ENCODE results near the gene SEMA3B. TPM values are rescaled to one million over a fixed set of nuclear protein-coding genes. Genes with fewer than 3 reads are reported as not detected.
"Not testable (repeated sequence)": the region's sequence is repeated elsewhere in the genome, so short reads cannot be mapped to it uniquely, and the experiment has no call there.

Gene SEMA3B
- total RNA-seq, 4 donors from 2014 or later = 59.5 to 423 (median 122) TPM

GRCh38 chr3:50227390-50228183 is 41.4 kb upstream of the SEMA3B start:
- H3K27me3 ChIP-seq = peaks cover 7% of the 10 kb centered on the region
- 2 to 4% methylated on average over 15 to 39 of the region's 51 CpGs for WGBS, 2 donors (ENCODE audit: low coverage in 1 of 2)
- peaks cover 4 to 23% (median 16%) of the 10 kb centered on the region in 4 donors for H3K4me1 ChIP-seq
- H3K4me3 ChIP-seq = peak overlapping the region; percentile 49 to 80 (median 56)
- H3K36me3 ChIP-seq = no peaks in the 10 kb centered on the region
- H3K27ac ChIP-seq = peak overlapping the region; percentile 80 to 88 (median 85)
- peak; percentile 94 for DNase-seq
- intact Hi-C loops (cut with DNase I; ENCODE audit: low total_unique reads) = loop anchor here (2.0 to 5.0 kb wide), 3 partner anchors 19 to 45 kb away; no protein-coding TSS in a partner anchor
- H3K9me3 ChIP-seq = no peaks in the 10 kb centered on the region
- in situ Hi-C loops (cut with MboI; ENCODE audit: low pct_ligation_motif_present in 1 of 4, low pct_unique_long_range_greater_than_20kb in 1 of 4, low sequenced_read_pairs in 3 of 4) = loop anchor here in 1 of 4 donors (5.0 kb wide), 1 partner anchor 35 kb away; the partner anchor contains the start of gene GNAT1
- TF ChIP-seq EP300 (IDR thresholded peaks at IDR 0.05; ENCODE audit: low read depth) = no peak
- peak; percentile 58 to 73 (median 58) for TF ChIP-seq POLR2AphosphoS5 (IDR thresholded peaks at IDR 0.05)
- TF ChIP-seq POLR2A (IDR thresholded peaks at IDR 0.05) = peak; percentile 57
- TF ChIP-seq CTCF (IDR thresholded peaks at IDR 0.05) = peak; percentile 57 to 96 (median 86)

- in situ Hi-C loops (cut with MboI; ENCODE audit: low pct_ligation_motif_present in 1 of 4, low pct_unique_long_range_greater_than_20kb in 1 of 4, low sequenced_read_pairs in 3 of 4) = loop anchor here in 1 of 4 donors (5.0 kb wide), 1 partner anchor 36 kb away; the partner anchor contains the start of gene GNAT1
Measured at GRCh38 chr3:50228184-50228763, 40.7 kb upstream of the SEMA3B start.

GRCh38 chr3:50229490-50229889 is 39.5 kb upstream of the SEMA3B start:
- Histone ChIP-seq H3K27me3 (peaks cover 7% of the 10 kb centered on the region), H3K9me3 (no peaks in the 10 kb centered on the region), H3K4me3 (no peak overlapping the region), H3K27ac (peak overlapping the region in 1 of 4 donors; percentile 5), H3K36me3 (no peaks in the 10 kb centered on the region), H3K4me1 (peaks cover 4 to 23% (median 16%) of the 10 kb centered on the region in 4 donors)
- intact Hi-C loops (cut with DNase I; ENCODE audit: low total_unique reads) = loop anchor here (5.0 kb wide), 1 partner anchor 33 kb away; no protein-coding TSS in a partner anchor
- 96% methylated on average over 3 of the region's 3 CpGs; no CpG with 5 or more reads in 1 of the 2 donors for WGBS, 2 donors (ENCODE audit: low coverage in 1 of 2)
- TF ChIP-seq POLR2AphosphoS5 (IDR thresholded peaks at IDR 0.05) = no peak
- TF ChIP-seq EP300 (IDR thresholded peaks at IDR 0.05; ENCODE audit: low read depth) = no peak
- TF ChIP-seq POLR2A (IDR thresholded peaks at IDR 0.05) = no peak
- no peak for TF ChIP-seq CTCF (IDR thresholded peaks at IDR 0.05)
- in situ Hi-C loops (cut with MboI; ENCODE audit: low pct_ligation_motif_present in 1 of 4, low pct_unique_long_range_greater_than_20kb in 1 of 4, low sequenced_read_pairs in 3 of 4) = loop anchor here in 1 of 4 donors (5.0 kb wide), 1 partner anchor 37 kb away; the partner anchor contains the start of gene GNAT1
- no peak for DNase-seq

More at GRCh38 chr3:50228184-50228763, 40.7 kb upstream of the SEMA3B start:
- not testable (repeated sequence) for H3K27me3 ChIP-seq, H3K36me3 ChIP-seq, DNase-seq, H3K9me3 ChIP-seq
- intact Hi-C loops (cut with DNase I; ENCODE audit: low total_unique reads) = loop anchor here (5.0 kb wide), 1 partner anchor 34 kb away; no protein-coding TSS in a partner anchor
- H3K4me3 ChIP-seq = peak overlapping the region in 3 of 4 donors; percentile 49 to 80 (median 54)
- peak overlapping the region; percentile 80 to 88 (median 85) for H3K27ac ChIP-seq
- H3K4me1 ChIP-seq = peaks cover 4 to 23% (median 16%) of the 10 kb centered on the region in 4 donors
- 34 to 37% methylated on average over 3 to 15 of the region's 15 CpGs for WGBS, 2 donors (ENCODE audit: low coverage in 1 of 2)

GRCh38 chr3:50230104-50230793 is 38.7 kb upstream of the SEMA3B start:
- in situ Hi-C loops (cut with MboI; ENCODE audit: low pct_ligation_motif_present in 1 of 4, low pct_unique_long_range_greater_than_20kb in 1 of 4, low sequenced_read_pairs in 3 of 4) (no loop called here), intact Hi-C loops (cut with DNase I; ENCODE audit: low total_unique reads) (no loop called here)
- Histone ChIP-seq H3K4me1 (peaks cover 4 to 26% (median 20%) of the 10 kb centered on the region in 4 donors), H3K27me3 (peaks cover 3% of the 10 kb centered on the region), H3K36me3 (no peaks in the 10 kb centered on the region), H3K4me3 (no peak overlapping the region), H3K27ac (peak overlapping the region in 2 of 4 donors; percentile 5 to 15), H3K9me3 (no peaks in the 10 kb centered on the region)
- no peak for DNase-seq
- WGBS, 2 donors (ENCODE audit: low coverage in 1 of 2) = 80% methylated on average over 7 of the region's 8 CpGs; no CpG with 5 or more reads in 1 of the 2 donors
- TF ChIP-seq POLR2A (IDR thresholded peaks at IDR 0.05) = no peak
- TF ChIP-seq EP300 (IDR thresholded peaks at IDR 0.05; ENCODE audit: low read depth) = no peak
- no peak for TF ChIP-seq POLR2AphosphoS5 (IDR thresholded peaks at IDR 0.05)
- no peak for TF ChIP-seq CTCF (IDR thresholded peaks at IDR 0.05)
